ENCODE data around the gene IGHMBP2. TPM values are rescaled to one million over a fixed set of nuclear protein-coding genes. Genes with fewer than 3 reads are reported as not detected.

IGHMBP2 gene
- total RNA-seq, 1 experiment from 2014 or later, result 19.1 TPM

DNA sequence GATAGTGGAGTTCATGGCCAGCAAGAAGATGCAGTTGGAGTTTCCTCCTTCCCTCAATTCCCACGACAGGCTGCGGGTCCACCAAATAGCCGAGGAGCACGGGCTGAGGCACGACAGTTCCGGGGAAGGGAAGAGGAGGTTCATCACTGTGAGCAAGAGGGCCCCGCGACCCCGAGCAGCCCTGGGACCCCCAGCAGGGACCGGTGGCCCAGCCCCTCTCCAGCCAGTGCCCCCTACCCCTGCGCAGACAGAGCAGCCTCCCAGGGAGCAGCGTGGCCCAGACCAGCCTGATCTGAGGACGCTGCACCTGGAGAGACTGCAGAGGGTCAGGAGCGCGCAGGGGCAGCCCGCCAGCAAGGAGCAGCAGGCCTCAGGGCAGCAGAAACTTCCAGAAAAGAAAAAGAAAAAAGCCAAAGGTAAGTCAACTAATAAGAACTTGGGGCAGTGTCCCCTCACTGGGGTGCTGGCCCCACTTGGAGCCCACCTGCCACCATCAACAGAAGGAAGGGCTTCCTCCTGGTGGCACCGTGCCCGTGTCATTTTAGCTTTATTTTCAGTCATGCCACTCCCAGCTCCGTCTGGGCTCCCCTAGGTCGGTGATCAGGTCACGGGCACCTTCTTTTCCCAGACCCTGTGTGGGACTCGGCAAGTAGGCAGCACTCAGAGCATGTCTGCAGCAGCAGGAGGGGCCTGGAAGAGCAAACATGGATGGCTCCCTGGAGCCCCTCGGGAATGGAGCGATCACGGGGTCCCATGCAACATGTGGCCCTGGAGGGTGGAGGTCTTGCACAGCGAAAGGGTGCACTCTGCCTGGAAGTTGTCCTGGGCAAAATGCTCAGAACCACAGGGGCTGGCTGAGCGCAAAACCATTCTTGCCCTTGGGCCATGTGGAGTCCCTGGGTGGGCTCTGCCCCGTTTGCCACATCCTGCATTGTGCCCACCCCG lies 33.3 kb downstream of the IGHMBP2 start:
- peak; percentile 37 for DNase-seq
- H3K4me3 ChIP-seq (ENCODE audit: insufficient read depth, low read depth, low read length), result no peak overlapping the region
- H3K36me3 ChIP-seq (replicated peaks; ENCODE audit: control insufficient read depth, insufficient read depth, low read length), result peaks cover 20% of the 10 kb centered on the region
- H3K27me3 ChIP-seq (ENCODE audit: control insufficient read depth, insufficient read depth, low read length), result no peaks in the 10 kb centered on the region

- H3K27me3 ChIP-seq (ENCODE audit: control insufficient read depth, insufficient read depth, low read length), result no peaks in the 10 kb centered on the region
- DNase-seq, result peak; percentile 25
- H3K36me3 ChIP-seq (replicated peaks; ENCODE audit: control insufficient read depth, insufficient read depth, low read length), result peaks cover 20% of the 10 kb centered on the region
- H3K4me3 ChIP-seq (ENCODE audit: insufficient read depth, low read depth, low read length), result no peak overlapping the region
These were observed 34.4 kb downstream of the IGHMBP2 start for GRCh38 chr11:68938088-68938487.

GRCh38 chr11:68938816-68939582 lies 35.3 kb downstream of the IGHMBP2 start:
- peak; percentile 48 for DNase-seq
- Histone ChIP-seq H3K4me3 (ENCODE audit: insufficient read depth, low read depth, low read length) (no peak overlapping the region), H3K27me3 (ENCODE audit: control insufficient read depth, insufficient read depth, low read length) (no peaks in the 10 kb centered on the region), H3K36me3 (replicated peaks; ENCODE audit: control insufficient read depth, insufficient read depth, low read length) (peaks cover 17% of the 10 kb centered on the region)

- no peaks in the 10 kb centered on the region for H3K27me3 ChIP-seq (ENCODE audit: control insufficient read depth, insufficient read depth, low read length)
- peaks cover 16% of the 10 kb centered on the region for H3K36me3 ChIP-seq (replicated peaks; ENCODE audit: control insufficient read depth, insufficient read depth, low read length)
- H3K4me3 ChIP-seq (ENCODE audit: insufficient read depth, low read depth, low read length), result no peak overlapping the region
- peak; percentile 64 for DNase-seq
These were observed 36.2 kb downstream of the IGHMBP2 start for GRCh38 chr11:68939583-68940555.

DNA sequence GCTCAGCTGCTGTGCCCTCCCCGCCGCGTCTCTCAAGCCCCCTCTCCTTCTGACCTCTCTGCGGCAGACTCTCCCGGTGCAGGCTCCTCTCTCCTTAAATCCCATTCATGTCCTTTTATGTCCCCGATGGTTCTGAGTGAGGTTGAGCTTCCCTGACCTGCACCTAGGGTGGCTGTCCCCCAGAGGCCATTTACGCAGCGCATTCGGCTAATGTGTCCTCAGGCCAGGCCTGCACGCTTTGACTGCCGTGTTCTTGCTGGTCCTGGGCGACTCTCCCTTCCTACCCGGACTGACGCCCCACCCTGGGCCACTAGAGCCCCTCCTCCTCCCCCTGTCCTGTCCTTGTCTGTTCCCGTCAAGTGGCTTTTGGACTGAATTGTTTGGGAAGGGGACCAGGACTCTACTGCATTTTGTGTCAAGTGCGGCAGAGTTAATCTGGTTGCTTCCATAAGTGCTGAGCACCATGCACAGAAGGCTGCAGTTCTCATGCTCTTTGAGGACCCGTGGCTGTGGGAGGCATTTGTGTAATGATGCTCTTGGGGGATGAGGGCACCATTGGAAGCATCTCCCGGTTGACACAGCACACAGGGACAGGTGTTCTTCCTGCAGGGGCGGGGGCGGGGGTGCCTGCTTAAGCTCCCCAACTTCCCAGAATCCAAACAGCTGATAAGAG lies 37.1 kb downstream of the IGHMBP2 start:
- Histone ChIP-seq H3K36me3 (replicated peaks; ENCODE audit: control insufficient read depth, insufficient read depth, low read length) (peaks cover 16% of the 10 kb centered on the region), H3K27me3 (ENCODE audit: control insufficient read depth, insufficient read depth, low read length) (no peaks in the 10 kb centered on the region), H3K4me3 (ENCODE audit: insufficient read depth, low read depth, low read length) (no peak overlapping the region)
- DNase-seq, result peak; percentile 44

- Histone ChIP-seq H3K36me3 (replicated peaks; ENCODE audit: control insufficient read depth, insufficient read depth, low read length) (peaks cover 14% of the 10 kb centered on the region), H3K27me3 (ENCODE audit: control insufficient read depth, insufficient read depth, low read length) (no peaks in the 10 kb centered on the region), H3K4me3 (ENCODE audit: insufficient read depth, low read depth, low read length) (no peak overlapping the region)
- peak; percentile 39 for DNase-seq
These were observed 37.8 kb downstream of the IGHMBP2 start for GRCh38 chr11:68941324-68942094.

GRCh38 chr11:68942095-68942620 lies 38.5 kb downstream of the IGHMBP2 start:
- Histone ChIP-seq H3K27me3 (ENCODE audit: control insufficient read depth, insufficient read depth, low read length) (no peaks in the 10 kb centered on the region), H3K36me3 (replicated peaks; ENCODE audit: control insufficient read depth, insufficient read depth, low read length) (peaks cover 12% of the 10 kb centered on the region), H3K4me3 (ENCODE audit: insufficient read depth, low read depth, low read length) (no peak overlapping the region)
- no peak for DNase-seq

GRCh38 chr11:68942751-68943271 lies 39.1 kb downstream of the IGHMBP2 start:
- no peaks in the 10 kb centered on the region for H3K27me3 ChIP-seq (ENCODE audit: control insufficient read depth, insufficient read depth, low read length)
- peak; percentile 48 for DNase-seq

DNA sequence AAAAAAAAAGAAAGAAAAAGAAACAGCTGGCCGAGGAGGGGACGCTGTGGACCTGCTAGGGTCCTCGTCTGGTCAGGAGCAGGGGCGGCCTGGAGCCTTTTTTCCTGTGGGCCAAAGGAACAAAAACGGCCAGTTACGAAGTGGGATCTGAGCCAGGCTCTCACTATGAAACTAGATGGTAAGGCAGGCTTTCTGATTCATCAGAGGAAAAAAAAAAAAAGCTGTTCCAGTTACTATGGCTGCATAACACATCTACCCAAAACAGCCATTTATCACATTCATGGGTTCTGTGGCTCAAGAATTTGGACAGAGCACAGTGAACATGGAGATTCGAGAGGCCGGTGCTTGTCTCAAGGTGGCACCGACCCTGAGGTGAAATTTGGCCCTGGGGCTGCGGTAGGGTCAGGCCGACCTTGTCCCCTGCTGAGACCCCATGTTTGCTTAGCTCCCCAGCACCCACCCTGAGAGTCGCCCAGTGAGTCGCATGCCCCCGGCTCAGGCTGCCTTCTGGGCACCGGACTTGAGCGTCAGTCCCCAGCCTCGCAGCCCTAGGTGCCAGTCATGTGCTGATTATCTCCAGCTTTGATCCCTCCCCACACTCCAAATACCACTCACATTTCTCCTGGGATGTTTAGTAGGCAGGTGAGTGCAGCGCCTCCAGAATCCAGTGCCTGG lies 42.9 kb downstream of the IGHMBP2 start:
- H3K27me3 ChIP-seq (ENCODE audit: control insufficient read depth, insufficient read depth, low read length), result no peaks in the 10 kb centered on the region
- H3K36me3 ChIP-seq (replicated peaks; ENCODE audit: control insufficient read depth, insufficient read depth, low read length), result no peaks in the 10 kb centered on the region
- H3K4me3 ChIP-seq (ENCODE audit: insufficient read depth, low read depth, low read length), result no peak overlapping the region
- peak; percentile 68 for DNase-seq

More at GRCh38 chr11:68942751-68943271, 39.1 kb downstream of the IGHMBP2 start:
- Histone ChIP-seq H3K36me3 (replicated peaks; ENCODE audit: control insufficient read depth, insufficient read depth, low read length) (peaks cover 6% of the 10 kb centered on the region), H3K4me3 (ENCODE audit: insufficient read depth, low read depth, low read length) (no peak overlapping the region)

DNA sequence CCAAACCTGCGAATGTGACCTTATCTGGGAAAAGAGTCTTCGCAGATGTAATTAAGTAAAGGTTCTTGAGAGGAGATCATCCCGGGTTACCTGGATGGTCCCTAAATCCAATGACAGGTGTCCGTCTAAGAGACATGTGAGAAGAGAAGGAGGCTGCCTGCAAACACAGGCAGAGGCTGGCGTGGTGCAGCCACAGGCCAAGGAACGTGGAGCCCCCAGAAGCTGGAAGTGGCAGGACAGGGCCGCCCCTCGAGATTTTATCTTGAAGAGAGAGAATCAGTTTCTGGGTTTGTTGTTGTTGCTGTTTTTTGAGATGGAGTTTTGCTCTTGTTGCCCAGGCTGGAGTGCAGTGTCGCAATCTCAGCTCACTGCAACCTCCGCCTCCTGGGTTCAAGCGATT lies 43.5 kb downstream of the IGHMBP2 start:
- Histone ChIP-seq H3K27me3 (ENCODE audit: control insufficient read depth, insufficient read depth, low read length) (no peaks in the 10 kb centered on the region), H3K36me3 (replicated peaks; ENCODE audit: control insufficient read depth, insufficient read depth, low read length) (no peaks in the 10 kb centered on the region), H3K4me3 (ENCODE audit: insufficient read depth, low read depth, low read length) (no peak overlapping the region)
- no peak for DNase-seq

GRCh38 chr11:68948496-68948895 lies 44.8 kb downstream of the IGHMBP2 start:
- Histone ChIP-seq H3K27me3 (ENCODE audit: control insufficient read depth, insufficient read depth, low read length) (no peaks in the 10 kb centered on the region), H3K36me3 (replicated peaks; ENCODE audit: control insufficient read depth, insufficient read depth, low read length) (no peaks in the 10 kb centered on the region)

GRCh38 chr11:68948935-68949334 lies 45.2 kb downstream of the IGHMBP2 start:
- Histone ChIP-seq H3K4me3 (ENCODE audit: insufficient read depth, low read depth, low read length) (no peak overlapping the region), H3K36me3 (replicated peaks; ENCODE audit: control insufficient read depth, insufficient read depth, low read length) (no peaks in the 10 kb centered on the region), H3K27me3 (ENCODE audit: control insufficient read depth, insufficient read depth, low read length) (no peaks in the 10 kb centered on the region)
- no peak for DNase-seq

More at GRCh38 chr11:68948496-68948895, 44.8 kb downstream of the IGHMBP2 start:
- no peak overlapping the region for H3K4me3 ChIP-seq (ENCODE audit: insufficient read depth, low read depth, low read length)
- DNase-seq, result no peak

Data from H7 (cell line).